ENCODE data around the gene SH3RF3.
"Not testable (repeated sequence)": the region's sequence is repeated elsewhere in the genome, so short reads cannot be mapped to it uniquely, and the experiment has no call there.

SH3RF3 gene

GRCh38 chr2:109205447-109205846 is 76.4 kb downstream of the SH3RF3 start:
- no peak for FAIRE-seq

DNA sequence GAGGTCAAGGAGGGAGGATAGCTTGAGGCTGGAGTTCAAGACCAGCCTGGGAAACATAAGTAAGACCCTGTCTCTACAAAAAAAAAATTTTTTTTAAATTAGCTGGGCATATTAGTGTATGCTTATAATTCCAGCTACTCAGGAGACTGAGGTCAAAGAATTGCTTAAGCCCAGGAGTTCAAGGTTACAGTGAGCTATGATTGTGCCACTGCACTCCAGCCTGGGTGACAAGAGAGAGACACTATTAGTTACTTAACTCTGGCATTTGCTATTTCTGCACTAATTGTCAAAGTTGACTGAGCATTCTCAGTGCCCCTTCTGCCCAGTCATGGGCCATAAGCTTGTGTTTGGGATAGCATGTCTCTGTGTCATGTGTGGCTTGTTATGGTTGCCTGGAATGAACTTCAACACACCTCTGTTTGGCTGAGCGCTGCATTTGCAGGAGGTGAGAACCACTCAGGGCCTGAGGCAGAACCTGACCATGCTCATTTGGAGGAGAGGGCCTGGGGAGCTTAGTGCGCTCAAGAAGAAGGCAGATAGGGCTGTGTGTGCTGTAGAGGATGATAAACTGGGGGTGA is 77.7 kb downstream of the SH3RF3 start:
- no peak for FAIRE-seq

DNA sequence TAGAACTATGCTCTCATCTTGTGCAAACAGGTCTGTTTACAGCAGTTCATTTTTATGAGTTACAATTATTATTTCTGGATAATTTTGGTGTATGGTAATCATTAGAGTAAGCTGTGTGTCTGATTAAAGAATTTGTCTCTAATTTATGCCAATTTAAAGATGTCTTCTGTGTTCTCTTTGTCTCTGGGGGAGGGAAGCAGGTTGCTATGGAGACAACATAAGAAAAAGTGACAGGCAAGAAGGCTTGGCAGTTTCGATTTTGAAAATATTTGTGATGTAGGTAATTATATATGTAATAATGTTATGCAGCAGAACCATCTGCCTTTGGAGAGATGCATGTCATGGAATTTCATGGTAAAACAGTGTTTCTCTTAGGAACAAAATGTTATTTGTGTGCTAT is 78.2 kb downstream of the SH3RF3 start:
- no peak for FAIRE-seq

- FAIRE-seq, result no peak
Observed at GRCh38 chr2:109208071-109208950, 79.3 kb downstream of the SH3RF3 start.

DNA sequence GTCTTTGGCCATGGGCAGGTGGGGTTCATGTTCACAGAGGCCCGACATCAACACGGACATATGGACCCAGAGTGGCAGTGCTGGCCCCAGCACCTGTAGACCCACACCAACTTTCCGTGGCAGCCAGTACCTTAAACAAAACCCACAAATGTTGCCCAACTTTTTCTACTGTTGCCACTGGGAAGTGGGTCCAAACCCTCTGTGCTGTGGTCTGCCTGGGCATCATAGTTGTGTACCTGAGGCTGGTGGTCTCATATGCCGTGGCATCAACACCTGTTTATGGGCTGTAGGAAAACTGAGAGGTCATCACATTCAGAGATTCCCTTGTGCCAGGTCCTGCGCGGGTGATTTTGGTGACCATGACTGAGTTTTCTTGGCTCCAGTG is 79.9 kb downstream of the SH3RF3 start:
- no peak for FAIRE-seq

DNA sequence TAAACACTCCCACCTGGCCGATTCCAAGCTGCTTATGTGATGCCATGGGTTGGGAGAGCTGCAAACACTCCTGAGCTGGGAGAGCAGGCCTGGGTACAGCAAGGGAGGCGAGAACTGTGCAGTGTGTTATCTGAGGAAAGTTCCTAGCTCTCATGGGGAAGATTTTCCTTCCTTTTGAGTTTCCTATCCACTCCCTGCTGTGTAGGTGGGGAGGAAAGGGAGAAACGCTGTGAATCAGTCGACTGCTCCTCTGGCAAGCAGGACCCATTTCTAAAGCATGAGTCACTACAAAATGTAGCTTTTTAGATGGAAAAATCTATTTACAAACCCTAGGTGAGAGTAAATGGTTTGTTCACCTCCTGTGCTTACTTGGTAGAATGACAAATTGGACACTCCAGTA is 80.4 kb downstream of the SH3RF3 start:
- no peak for FAIRE-seq

DNA sequence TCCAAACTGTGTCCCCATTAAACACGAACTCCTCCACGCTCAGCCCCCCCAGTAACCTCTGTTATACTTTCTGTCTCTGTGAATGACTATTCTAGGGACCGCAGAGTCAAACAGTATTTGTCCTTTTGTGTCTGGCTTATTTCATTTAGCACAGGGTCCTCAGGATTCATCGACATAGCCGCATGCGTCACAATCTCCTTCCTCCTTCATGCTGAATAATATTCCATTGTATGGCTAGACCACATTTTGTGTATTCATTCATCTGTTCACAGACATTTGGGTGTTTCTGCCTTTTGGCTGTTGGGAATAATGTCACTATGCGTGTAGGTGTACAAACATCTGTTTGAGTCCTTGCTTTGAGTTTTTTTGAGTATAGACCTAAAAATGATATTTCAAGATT is 80.9 kb downstream of the SH3RF3 start:
- no peak for FAIRE-seq

DNA sequence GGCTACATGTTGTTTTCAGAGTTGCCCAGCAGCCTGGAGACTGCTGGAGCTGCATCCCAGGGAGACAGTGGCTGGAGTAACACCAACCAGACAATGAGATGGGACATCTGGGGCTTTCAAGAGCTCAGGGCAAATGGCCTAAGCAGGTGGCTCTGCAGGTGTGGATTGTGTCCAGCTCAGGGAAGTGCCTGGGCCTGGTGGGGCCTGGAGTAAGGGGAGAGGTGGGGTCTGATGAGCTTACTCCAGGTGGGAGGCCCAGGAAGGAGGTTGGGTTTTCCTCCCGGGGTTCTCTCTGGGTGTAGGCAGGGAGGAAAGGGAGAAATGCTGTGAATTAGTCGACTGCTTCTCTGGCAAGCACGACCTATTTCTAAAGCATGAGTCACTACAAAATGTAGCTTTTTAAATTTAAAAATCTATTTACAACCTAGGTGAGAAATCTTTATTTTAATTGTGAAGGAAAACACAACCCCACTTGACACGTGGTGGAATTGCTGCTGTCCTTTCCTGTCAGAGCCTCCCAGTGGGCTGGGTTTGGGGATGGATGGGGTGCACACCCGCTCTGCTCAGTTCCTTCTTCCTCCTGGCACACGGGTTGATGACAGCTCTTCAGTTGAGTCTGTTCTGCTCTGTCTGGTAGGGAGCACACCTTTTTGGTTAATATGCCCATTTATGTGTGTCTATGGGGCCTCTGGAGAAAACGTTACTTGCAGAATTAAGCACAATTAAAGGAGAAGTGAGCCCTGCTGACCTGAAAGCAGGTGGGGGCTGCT is 81.6 kb downstream of the SH3RF3 start:
- no peak for FAIRE-seq

GRCh38 chr2:109211315-109211714 is 82.3 kb downstream of the SH3RF3 start:
- no peak for FAIRE-seq

DNA sequence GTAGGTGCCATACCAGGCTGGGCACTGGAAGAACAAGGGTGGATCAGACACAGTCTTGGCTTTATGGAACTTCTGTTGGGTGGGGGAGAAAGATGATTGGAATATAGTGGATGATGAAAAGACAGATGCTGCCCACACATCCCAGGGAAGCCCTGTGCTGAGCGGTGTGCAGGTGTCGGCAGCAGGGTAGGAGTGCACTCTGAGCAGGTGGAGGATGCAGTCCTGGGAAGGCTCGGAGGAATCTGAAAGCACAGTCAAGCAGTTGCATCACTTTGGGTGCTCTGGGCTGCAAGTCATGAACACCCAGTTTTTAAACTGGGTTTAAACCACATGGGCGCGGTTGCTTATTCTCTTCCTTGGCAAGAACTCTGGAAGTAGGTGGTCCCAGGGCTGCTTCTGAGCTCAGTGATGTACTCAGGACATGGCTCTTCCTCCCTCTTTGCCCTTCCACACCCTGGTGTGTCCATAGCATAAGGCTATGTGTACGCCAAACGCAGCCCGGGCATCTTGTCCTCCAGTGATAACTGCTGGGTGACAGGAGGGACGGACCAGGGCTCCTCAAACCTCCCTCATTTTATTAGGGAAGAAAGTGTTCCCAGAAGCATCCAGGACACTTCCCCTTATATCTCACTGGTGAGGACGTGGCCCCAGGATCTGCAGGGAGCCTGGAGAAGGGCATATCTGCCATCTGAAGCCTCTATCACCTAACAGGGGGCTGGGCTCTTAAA is 84.0 kb downstream of the SH3RF3 start:
- no peak for FAIRE-seq

DNA sequence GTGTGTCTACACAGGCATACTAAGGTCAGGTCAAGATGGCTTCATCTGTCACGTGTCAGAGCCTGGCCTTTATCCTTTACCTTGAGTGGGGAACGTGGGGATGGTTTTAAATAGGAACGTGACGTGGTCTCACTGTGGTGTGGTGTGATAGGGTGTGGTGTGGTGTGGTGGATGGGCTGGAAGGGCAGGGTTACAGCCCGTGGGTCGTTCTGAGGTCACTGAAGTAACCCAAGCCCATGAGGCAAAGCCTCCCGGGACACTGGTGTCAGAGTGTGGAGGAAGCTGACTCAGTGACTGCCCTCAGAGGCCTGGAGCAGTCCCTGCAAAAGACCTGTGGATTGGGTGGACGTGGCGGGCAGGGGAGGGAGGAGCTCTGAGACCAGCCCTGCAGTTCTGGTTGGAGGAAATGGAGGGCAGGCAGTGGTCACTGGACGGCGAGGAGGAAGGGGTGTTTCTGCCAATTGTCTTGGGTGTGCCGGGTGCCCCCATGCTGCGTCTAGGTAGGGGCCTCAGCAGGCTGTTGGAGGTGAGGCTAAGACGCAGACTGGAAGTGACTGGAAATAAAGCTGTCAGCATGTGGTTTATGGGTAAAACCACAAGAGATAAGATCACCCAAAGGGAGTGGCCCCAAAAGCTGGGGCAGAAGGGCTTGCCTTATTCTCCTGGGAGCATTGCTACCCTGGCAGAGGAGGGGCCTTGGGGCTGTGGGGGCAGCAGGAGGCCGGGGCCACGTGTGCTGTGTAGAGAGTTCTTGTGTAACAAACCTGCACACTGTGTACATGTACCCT is 84.8 kb downstream of the SH3RF3 start:
- FAIRE-seq, result no peak

DNA sequence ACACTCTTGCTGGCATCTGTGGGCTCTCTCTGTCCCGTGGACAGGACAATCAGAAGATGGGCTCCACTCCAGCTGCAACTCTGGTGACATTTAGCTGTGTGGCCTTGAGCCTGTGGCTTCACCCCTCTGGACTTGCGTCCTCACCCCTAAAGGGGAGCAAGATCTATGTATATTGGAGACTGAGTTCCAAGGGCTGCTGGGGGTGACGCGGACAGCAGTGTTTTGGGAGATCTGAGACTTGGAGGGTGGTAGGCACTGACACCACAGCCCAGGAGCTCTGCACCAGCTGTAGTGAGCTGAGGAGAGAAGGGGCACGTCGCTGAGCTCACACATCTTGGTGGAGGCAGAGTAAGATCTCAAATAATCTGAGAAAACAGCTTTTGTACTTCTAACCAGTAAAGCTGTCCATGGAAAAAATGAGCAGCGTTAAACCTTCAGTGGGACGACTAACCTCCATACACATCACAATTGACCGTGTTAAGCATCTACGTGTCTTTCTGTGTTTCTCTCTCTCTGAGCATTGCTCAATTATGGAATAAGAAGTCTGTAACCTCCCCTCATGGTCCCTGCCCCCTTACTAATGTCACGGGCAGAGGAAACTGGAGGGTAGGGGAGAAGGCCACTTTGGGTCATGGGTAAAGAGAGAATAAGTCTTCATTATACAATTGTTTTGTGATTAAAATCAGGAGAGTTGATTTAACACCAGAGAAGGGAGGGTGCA is 85.8 kb downstream of the SH3RF3 start:
- FAIRE-seq, result no peak

DNA sequence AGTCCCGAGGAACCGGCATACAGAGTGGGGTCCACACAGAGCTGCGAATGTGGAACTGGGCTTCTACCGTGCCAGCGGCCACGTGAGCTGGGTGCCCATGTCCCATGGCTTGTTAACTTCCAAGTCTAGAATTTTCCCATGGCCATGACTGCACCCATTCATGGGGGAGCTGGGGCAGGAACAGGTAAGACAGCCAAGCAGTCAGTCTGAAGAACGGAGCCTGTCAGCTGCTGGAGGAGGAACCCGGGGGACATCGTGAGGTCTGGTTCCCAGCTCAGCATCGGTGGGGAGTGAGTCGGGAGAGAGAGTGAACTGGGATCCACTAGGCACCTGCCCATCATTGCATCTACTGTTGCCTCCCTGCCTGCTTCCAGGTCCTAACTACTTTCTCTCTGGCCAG is 86.9 kb downstream of the SH3RF3 start:
- no peak for FAIRE-seq

GRCh38 chr2:109216332-109216731 is 87.3 kb downstream of the SH3RF3 start:
- no peak for FAIRE-seq

DNA sequence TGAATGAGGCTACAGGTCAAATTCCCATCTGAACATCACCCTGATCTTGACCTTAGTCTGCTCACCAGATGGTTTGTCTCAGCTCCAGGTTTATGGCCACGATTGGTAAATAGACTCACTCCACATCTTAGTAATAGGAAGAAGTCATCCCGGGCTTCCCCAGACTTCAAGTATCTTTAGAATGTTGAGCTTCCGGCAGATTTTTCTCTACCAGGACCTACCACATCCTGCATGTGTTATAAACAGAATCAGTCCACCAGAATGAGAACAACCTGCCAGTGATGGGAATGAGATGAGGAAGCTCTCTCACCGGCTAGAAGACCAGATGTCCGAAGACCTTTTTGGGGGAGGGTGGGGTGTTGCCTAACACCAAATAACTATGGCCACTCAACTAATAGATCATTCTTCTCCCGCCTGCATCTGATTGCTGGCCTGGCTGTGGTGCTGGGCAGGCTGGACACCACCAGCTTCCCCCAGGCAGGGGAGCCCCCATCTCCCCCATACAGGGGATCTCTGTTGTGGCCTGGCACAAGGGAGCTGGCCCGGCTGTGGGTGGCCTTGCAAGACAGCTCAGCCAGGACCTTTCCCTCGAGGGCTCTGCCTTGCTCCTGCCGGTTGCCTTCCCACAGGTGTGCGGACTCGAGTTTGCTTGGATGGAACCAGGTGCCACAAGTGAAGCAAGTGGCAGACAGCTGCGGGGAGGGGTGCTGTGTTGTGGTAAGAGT is 88.5 kb downstream of the SH3RF3 start:
- FAIRE-seq, result no peak

- FAIRE-seq, result no peak
Observed at GRCh38 chr2:109218087-109218791, 89.2 kb downstream of the SH3RF3 start.

DNA sequence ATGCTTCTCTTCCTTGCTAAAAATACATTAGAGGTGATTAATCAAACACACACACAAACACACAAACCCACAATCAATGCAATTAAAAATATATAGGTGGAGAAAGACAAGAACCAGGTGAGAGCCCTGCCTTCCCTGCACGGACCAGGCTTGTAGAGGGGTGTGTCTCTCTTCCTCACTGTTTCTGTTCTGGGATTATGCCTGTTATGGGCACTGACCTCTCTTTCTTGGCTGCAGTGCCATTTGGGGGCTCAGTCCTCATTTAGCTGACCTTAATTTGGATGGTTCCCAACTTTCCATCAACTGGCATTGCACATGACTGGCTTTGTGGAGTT is 89.8 kb downstream of the SH3RF3 start:
- no peak for FAIRE-seq

DNA sequence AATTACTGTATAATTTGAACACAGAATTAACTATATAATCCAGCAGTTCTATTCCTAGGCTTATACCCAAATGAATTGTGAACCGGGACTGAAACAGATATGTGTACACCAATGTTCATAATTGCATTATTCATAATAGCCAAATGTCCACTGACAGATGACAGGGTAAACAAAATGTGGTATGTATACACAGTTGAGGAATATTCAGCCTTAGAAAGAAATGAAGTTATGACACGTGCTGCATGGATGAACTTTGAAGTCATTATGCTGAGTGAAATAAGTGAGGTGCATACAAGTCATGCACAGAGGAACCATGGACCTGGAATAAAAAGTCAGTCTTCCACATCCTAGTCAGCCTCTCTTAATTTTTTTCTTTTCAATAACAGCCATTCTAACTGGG is 91.9 kb downstream of the SH3RF3 start:
- no peak for FAIRE-seq

- not testable (repeated sequence) for FAIRE-seq
Observed at GRCh38 chr2:109221316-109221715, 92.3 kb downstream of the SH3RF3 start.

DNA sequence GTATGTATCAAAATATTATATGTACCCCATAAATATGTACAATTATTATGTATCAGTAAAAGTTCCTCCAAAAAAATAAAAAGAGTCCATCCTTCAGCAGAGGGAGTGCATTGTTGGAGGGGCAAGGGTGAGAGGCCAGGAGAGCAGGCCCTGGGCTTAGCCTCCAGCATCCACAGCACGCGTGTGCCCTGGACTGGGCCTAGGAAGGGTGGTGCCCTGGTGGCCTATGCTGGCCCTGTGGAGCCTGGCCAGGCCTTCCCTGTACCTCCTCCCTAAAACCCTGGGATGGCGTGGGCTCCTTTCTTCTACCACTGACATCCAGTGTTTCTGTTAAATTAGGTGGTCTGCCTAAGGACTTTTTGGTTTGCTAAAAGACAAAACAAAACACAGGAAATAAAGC is 93.4 kb downstream of the SH3RF3 start:
- no peak for FAIRE-seq
